Sciatic nerve (tissue), 2 donors: ENCODE measurements around the gene FBN1. TPM values are rescaled to one million over a fixed set of nuclear protein-coding genes. Genes with fewer than 3 reads are reported as not detected.

ENCODE experiments used
- ATAC-seq: fragments of 200-7000 bp; cut with Tn5 transposase; one replicate; pipeline ENCODE4 v1.9.1; 2020; ENCODE audit warnings: mild to moderate bottlenecking, moderate library complexity
- DNase-seq: peaks from one replicate; pipeline ENCODE4 v3.0.0-alpha.2; 2020; ENCODE audit warnings: low spot score
- intact Hi-C: fragments of 100-400 bp; cut with DNase I; formaldehyde crosslinking; loops from one replicate; pipeline ENCODE4 v1.14.2; 2022
- total RNA-seq: library from RNA; stranded (reverse); fragmentation: NEBNext Ultra II Directional; extraction: Animal tissue kit (Norgen Biotek cat#: 25700); gene quantifications from one replicate; pipeline ENCODE4 v1.2.1, GENCODE V29; 2021
- donor health status: DM: no; HTN: no; CAD: no.
- donor health status: DM: no; HTN: no; CAD: no.

The FBN1 gene
- total RNA-seq, 1 donor from 2014 or later = 135 TPM

DNA sequence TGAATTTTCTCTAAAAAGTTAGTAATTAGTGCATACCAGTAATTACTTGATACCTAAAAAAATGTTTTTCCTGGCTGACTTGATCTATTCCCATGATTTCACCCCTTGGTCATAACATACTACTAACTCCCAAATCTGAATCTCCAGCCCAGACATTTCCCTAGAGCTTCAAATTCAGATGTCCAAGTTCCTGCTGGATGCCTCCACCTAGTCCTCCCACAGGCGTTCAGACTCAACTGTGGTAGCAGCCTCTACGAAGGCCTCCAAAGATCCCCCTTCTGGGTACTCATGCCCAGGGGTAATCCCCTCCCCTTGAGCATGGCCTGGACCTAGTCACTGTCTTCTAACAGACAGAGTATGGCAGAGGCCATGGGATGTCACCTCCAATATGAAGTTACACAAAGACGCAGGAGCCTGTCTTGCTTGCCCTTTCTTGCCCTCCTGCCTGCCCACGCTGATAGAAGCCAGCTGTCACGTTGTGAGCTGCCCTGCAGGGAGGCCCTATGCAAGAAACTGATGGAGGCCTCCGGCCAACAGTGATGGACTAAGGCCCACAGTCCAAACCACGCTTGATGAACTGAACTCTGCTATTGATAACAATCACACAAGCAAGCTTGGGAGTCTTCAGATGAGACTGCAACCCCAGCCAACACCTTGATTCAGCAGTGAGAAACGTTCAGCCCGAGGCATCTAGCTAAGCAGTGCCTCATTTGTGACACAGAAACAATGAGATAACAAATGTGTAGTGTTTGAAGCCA is 8.6 kb upstream of the FBN1 start:
- intact Hi-C loops = no loop called here
- DNase-seq = no peak
- ATAC-seq = no peak

DNA sequence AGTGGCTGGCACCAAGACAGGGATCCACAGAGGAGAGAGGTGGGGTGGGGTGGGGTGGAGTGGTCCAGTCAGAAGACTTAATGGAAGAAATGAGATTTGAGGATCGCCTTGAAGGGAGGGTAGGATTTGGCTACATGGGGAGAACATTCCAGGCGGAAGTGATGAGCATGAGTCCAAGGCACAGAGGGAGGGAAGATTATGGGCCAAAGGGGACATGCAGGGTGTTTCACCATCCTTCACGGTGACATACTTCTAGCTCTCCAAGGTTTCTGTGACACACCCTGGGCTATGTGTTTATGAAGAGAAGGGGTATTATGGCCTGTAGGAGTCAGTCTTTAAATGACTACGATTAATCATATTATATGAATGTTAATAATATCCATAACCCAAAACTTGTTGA is 7.7 kb upstream of the FBN1 start:
- ATAC-seq = no peak
- intact Hi-C loops = no loop called here
- no peak for DNase-seq

DNA sequence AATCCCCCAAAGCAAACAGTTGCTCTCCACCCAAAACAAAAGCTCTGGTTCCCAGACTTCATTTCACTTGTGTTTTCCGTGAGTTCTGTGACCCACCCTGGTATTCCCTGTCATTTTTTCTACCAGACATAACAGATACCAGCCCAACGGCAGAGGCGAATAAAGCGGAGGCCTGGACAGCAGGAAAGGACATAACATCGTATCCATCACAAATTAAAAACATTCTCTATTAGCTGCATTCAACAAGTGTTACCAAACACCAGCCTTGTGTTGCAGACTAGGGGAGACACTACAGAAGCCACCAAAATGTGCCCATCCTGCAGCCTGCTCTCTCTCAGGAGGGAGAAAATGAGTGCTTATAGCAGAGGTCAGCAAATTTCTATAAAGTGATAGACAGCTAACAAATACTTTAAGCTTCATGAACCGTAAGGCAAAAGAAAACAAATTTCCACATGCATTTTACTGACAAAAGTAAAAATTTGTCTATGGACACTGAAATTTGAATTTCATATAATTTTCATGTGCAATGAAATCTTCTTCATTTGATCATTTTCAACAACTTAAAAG is 7.1 kb upstream of the FBN1 start:
- ATAC-seq = no peak
- intact Hi-C loops = no loop called here
- DNase-seq = no peak

DNA sequence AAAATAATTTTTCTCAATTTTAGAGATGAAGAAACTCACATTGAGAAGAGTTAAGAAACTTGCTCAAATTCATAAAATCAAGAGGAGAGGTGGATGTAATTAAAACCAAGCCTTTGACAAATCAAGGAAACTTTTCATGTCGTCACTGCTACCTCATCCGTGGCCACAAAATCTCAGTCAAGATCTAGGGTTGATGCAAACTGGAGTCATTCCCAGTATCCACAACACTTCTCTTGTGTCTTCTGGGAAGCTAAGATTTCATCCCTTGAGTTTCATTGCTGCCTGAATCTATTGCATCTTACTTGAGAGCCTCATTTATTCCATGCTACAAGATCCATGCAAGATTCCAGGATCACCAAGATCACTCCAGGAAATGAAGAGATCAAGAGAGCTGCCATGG is 5.4 kb upstream of the FBN1 start:
- no peak for ATAC-seq
- no peak for DNase-seq
- intact Hi-C loops = no loop called here

DNA sequence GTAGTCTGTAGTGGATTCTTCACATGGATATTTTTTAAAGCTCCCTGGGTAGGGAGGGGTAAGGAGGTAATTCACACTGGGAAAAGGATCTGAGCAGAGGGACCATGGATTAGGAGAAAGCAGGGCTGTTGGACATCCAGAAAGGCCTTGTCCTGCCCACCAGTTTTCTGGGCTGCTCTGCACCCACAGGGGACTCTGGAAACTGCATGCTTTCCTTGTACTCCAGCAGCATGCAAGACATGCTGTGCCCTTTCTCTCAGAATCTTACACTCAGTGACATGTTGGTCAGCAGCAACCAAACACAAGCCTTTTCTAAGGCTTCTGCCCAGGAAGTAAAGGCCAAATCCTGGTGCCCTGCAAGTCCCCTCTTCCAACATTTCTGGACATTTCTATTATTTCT is 2.5 kb upstream of the FBN1 start:
- DNase-seq (no peak), ATAC-seq (no peak)
- intact Hi-C loops = loop anchor here (10.0 kb wide), 2 partner anchors 123 to 283 kb away; no protein-coding TSS in a partner anchor

DNA sequence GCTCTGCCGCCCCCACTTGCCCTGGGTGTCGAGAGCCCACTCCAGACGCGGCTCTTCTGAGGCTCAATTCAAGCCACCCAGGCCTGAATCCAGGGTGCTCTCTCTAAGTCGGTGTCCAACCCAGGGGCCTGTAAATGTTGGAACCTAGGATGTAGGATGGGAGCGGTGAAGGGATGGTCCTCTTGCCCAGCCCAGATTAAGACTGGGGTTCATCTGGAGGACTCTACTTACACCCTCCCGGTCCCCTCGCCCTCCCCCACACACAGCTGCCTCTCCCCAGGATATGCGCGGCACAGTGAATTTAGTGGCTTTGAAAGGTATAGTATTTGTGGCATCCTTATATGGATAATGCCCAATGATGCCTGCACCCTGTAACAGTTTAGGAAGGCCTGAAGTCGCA is 822 bp upstream of the FBN1 start:
- DNase-seq (no peak), ATAC-seq (peak; percentile 5)
- intact Hi-C loops = loop anchor here (10.0 kb wide), 2 partner anchors 122 to 282 kb away; no protein-coding TSS in a partner anchor

DNA sequence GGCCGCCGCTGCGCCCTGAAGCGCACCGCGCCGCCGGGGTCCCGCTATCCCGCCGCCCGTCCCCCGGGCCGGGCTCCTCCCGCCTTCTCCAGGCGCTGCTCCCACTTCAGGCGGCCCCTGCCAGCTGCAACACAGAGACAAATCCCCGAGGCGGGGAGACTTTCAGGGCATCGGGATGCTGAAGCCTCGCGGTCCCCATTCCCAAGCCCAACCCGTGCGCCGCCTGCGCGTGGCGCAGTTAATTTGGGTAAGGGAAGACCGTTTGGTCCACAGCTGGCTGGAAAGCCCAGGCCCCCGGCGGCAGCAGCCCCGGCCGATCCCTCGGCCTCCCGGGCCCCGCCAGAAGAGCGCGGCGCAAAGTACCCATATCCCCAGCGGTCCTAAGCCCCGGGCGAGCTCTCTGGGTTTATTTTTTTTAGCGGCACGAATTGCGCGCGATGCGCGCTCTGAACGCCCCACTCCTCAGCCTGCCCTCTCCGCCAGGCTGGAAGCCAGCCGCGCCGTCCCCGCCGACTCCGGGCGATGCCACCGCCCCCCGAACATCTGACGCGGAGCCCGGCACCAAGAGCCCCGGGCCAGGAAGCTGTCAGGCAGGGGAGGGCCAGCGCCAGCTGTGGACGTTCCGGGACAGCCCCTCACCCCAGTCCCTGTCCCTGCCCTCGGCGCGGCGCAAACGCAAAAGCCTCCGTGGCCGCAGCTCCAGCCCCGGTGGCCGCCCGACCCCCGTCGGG is 517 bp downstream of the FBN1 start:
- intact Hi-C loops = loop anchor here (10.0 kb wide), 2 partner anchors 120 to 280 kb away; no protein-coding TSS in a partner anchor
- peak; percentile 79 for DNase-seq

DNA sequence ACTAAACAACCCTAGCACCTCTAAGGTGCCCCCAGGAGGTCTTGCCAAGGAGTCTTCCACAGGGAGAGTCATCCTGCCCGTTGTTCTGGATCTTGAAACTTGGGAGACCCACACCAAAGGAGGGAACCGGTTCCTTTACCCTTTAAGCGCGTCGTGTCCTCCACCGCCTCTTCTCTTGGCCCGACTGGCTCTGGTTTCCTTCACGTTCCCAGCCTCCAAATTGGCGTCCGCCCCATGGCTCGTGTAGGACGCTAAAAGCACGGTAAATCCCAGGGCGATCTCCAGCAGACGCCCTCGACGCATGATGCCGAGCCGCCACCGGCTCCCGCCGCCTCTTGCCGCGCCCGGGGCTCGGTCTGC is 1.1 kb downstream of the FBN1 start:
- ATAC-seq = peak; percentile 0
- peak; percentile 71 for DNase-seq
- intact Hi-C loops = loop anchor here (10.0 kb wide), 2 partner anchors 120 to 280 kb away; no protein-coding TSS in a partner anchor

More for the DNA sequence above, 517 bp downstream of the FBN1 start:
- peak; percentile 50 for ATAC-seq

DNA sequence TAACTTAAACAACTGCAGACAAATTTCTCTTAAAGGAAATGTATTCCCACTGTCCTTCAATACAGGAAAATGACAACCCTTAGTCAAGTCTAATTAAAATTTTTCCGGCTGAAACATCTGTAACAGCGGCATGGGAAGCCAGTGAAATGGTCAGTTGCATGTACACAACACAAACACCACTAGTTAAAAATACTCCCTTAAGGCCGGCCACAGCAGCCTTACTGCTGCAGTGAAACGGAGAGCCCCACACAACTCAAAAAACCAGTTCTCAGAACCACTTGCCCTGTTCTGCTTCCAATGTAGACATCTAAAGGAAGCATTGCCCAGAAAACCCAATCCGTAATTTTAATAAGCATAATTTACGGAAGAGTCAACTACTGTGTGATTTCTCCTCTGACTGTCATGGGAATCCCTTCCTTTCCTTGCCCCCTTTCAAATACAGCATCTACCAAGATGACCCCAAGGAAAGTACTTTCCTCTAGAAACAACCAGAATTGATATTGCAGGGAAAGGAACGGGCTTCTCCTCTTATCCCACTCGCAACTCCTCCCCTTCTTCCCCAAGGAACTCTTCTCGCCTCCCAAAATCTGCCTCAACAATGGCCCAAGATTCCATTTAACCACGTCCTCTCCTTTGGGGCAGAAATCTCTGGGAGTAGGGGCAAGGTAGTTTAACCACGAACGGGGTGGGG is 1.6 kb downstream of the FBN1 start:
- no peak for DNase-seq
- no peak for ATAC-seq
- intact Hi-C loops = loop anchor here (10.0 kb wide), 2 partner anchors 119 to 279 kb away; no protein-coding TSS in a partner anchor

DNA sequence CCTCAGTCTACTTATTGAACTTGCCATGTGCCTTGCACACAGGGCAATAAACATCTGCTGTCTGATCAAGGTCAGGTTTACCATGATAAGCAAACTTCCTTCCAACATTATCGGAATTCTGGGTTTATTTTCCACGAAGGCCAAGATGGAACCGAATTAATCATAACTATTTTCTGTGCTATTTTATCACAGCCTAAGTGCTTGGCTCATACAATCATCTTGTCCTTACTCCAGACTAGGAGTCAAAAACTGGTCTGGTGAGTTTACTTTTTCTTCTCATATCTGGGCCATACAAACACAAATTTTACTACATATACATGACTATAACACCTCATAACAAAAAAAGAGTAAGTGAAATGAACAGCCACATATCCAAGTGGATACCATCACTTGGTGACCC is 2.3 kb downstream of the FBN1 start:
- ATAC-seq = no peak
- intact Hi-C loops = loop anchor here (10.0 kb wide), 2 partner anchors 118 to 278 kb away; no protein-coding TSS in a partner anchor
- DNase-seq = no peak

DNA sequence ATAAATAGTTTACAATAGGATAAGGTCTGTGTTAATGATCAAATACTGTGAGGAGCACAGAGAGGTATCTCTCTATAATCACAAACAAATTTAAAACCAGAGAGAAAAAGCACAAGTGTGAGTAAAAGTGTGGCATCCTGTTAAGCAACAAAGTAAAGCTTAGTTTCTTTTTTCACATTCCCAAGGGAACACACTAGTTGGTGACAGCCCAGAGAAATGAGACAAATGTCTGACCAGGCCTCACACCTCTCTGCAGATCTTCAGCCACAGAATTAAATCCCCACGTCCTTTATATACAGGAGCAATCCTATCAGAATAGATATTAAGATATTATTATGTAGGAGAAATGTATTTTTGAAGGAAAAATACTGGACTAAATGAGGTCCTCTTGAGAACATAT is 2.7 kb downstream of the FBN1 start:
- no peak for ATAC-seq
- no peak for DNase-seq
- intact Hi-C loops = loop anchor here (10.0 kb wide), 2 partner anchors 118 to 278 kb away; no protein-coding TSS in a partner anchor

DNA sequence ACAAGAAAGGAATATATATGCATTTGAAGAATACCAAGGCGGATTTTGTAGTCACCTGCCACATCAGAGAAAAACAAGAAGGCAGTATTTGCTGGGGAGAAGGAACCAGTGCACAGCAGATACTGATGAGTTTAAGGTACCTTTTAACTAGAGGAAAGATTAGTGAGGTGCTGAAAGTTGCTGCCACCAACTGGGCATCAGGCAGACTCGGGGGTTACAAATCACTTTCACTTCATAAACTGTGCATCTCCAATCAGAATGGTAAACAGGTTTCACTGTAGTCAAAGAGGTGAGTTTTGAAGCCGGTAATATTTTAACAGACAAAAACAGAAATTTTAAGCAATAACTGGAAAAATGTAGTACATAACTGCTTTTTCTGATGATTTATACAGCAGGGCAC is 4.1 kb downstream of the FBN1 start:
- no peak for DNase-seq
- intact Hi-C loops = loop anchor here (10.0 kb wide), 2 partner anchors 117 to 277 kb away; no protein-coding TSS in a partner anchor
- no peak for ATAC-seq

DNA sequence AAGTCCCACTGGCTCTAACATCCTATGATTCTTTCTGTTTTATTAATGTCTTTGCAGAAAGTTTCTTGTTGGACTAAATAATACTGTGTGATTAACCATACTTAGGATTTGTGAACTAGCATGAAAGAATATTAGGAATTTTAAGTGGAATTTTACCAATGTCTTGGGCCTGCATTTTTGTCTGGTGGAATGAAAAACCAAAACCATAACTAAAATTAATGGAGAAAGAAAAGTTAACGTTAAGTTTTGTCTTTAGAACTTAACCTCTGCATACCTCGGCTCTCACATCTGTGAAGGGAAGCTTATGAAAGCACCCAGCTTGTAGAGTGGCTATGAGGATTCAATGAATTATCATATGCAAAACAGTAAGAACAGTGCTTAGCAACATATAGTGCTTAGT is 6.5 kb downstream of the FBN1 start:
- ATAC-seq = no peak
- DNase-seq = no peak
- intact Hi-C loops = no loop called here

DNA sequence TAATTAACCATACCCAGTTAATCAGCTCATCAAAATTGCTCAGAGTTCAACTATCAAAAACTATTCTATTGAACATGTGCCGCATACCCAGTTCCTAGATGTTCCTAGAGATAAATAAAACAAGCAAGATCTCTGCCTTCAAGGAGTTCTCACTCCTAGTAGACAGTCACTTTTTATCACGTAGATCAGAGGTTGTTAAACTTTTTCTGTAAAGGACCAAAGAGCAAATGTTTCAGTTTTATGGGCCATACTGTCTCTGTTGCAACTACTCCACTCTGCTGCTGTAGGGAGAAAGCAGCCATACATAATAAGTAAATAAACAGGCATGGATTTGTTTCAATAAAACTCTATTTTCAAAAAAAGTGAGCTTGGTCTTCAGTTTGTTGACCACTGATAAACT is 7.9 kb downstream of the FBN1 start:
- ATAC-seq (no peak), DNase-seq (no peak)
- intact Hi-C loops = no loop called here

DNA sequence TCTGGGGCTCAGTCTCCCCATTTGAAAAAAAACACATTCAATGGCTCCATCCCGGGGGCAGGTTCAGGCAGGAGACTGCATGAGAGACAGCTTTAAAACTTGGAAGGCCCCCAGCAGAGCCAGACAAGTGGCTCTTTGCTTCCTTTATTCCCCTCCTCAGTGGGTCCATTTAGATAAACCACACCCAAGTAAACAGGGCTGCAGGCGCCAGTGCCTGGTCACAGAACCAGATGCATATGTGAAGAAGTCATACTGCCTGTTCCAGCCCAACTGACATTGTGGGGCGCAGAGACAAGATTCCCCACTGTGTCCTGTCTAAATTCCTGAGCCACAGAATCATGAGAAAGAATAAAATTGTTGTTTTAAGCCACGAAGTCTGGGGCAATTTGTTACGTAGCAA is 9.0 kb downstream of the FBN1 start:
- no peak for ATAC-seq
- no peak for DNase-seq
- intact Hi-C loops = no loop called here

DNA sequence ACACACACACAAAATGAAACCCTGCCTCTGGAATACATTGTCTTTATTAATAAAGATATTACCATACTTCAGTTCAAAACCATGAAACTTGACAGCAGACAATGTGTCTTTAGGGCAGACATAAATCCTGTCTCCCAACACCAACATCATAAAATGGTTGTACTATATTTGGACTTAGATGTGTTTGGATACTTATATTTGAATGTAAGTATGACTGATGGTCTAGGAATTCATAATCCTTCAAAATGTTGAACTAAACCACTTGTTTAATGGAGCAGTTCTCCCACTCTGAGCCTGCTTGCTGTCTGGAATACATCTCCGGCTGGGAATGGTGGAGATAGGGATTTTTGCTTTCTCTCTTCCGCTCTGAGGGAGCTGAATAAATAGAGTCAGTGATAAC is 10.6 kb downstream of the FBN1 start:
- DNase-seq (no peak), ATAC-seq (no peak)
- intact Hi-C loops = no loop called here

DNA sequence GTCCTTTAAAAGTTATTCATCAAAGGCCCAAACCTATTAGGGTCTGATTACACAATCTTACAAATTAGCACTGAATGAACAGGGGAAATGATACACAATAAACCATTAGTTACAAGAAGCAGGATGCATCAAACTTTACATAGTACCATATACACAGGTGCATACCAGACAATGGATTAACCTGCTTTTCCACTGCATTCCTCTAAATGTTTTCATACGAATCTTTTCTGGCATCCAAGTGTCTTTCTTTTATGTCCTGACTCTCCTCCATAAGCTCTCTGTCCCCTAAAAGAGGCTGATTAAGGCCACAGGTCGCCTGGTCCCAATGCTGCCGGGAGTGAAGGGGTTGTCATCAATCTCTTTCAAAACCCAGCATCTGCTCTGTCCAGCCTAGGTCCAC is 11.4 kb downstream of the FBN1 start:
- intact Hi-C loops = no loop called here
- ATAC-seq (no peak), DNase-seq (no peak)

DNA sequence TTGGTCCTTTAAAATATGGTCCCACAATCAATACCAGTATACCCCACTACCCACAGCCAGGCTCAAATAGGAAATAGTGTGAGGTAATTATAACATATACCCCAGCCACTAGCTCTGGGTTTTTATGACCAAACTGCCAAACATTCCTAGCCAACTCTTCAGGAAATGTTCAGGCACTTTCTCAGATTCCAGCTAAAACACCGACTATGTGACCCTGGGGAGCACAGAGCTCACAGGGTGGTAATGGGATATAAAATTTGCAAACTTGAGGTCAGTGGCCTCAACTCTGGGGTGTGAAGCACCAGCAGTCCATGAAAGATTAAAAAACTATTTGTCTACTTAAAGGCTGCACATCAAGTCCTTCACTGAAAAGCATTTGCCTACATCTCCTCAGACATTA is 12.9 kb downstream of the FBN1 start:
- ATAC-seq = no peak
- DNase-seq = no peak
- intact Hi-C loops = no loop called here

DNA sequence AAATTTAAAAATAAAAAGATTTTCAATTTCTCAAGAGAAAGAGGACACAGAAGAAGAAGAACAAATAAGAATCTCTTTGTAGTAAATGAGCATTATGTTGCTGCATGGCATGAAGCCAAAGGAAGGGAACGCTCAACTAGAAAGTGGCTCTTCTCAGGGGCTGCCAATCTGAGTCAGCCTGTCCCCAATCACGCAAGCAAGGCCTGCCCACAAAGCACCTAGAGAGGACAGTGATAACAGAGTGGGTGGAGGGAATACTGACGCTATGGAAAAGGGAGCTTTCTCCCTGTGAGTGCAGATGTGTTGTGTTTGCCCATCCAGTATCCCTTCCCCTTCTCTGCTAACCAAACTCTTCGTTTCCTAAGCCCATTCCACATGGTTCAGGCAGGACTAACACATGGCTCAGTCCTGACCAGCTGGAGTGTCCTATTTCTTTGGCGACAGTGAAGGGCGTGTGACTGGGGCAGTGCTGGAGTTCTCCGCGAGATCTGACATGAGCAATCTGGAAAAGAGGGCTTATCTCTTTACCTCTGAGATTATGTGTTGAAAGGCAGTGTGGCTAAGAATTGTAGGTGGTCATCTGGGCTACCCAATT is 14.2 kb downstream of the FBN1 start:
- ATAC-seq (peak; percentile 44), DNase-seq (no peak)
- intact Hi-C loops = no loop called here
